Stimulated activated memory B cell treated with anti-CD40 and anti-IgM and Interleukin-4, amounts not matched to agents 10 μg/mL and 1 μg/mL and 100 μg/mL, for 72 hours (primary cell): ENCODE measurements around the gene OBI1.
"Not testable (repeated sequence)": the region's sequence is repeated elsewhere in the genome, so short reads cannot be mapped to it uniquely, and the experiment has no call there.

ENCODE experiments used
- ATAC-seq: fragments of 150-1000 bp; cut with Tn5 transposase; 2 replicates; pipeline ENCODE4 v1.10.0; 2021
- H3K27ac Mint-ChIP-seq: one replicate; pipeline ENCODE4 v1.8.0; 2022; ENCODE audit warnings: mild to moderate bottlenecking, mixed read lengths
- H3K27me3 Mint-ChIP-seq: one replicate; pipeline ENCODE4 v1.8.0; 2022; ENCODE audit warnings: mixed read lengths
- H3K36me3 Mint-ChIP-seq: one replicate; pipeline ENCODE4 v1.8.0; 2022; ENCODE audit warnings: mixed read lengths
- H3K4me1 Mint-ChIP-seq: one replicate; pipeline ENCODE4 v1.8.0; 2022; ENCODE audit warnings: mixed read lengths
- H3K4me3 Mint-ChIP-seq: one replicate; pipeline ENCODE4 v1.8.0; 2022; ENCODE audit warnings: mild to moderate bottlenecking, moderate library complexity, mixed read lengths
- H3K9me3 Mint-ChIP-seq: one replicate; pipeline ENCODE4 v1.8.0; 2022; ENCODE audit warnings: mixed read lengths

The OBI1 gene

DNA sequence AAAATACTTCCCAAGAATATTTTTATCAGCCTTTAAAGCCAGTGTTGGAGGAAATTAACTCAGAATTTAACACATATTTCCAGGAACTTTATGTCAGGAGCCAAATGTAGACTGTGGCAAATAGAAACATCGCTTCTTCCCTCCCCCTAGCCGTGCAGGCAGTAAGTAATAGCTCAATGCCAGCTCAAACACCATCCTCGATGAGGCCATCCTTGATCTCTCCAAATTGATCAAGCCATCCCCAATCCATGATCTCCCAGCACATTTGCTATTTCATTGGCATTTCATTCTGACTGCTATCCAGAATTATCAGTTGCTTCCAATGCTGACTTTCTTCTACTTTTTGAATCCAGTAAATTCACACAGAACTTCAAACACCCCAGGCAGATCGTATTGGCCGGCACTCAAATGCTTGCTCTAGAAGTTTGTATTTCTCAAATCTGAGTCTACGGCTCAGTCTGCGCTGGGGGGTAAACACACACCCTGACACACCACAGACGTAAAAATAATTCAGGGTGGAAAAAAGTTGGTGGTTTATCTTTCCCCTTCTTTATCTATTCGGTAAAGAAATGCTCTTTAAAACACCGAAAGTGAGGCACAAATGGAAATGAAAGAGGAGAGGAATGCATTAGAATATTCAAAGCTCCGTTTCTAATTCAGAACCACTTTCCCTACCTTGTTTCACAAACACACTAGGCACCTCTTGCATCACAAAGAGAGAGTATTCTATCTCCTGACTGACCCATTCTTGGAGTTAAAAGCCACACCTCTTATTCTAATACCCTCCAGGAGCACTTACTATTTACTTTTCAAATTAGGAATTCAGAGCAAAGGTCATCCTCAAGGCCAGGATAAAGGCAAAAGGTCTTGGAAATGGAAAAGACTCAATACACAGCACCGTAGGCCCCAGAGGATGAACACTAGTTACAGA, 991 bp downstream of the OBI1 start:
- H3K4me1 Mint-ChIP-seq, result peaks cover 35% of the 10 kb centered on the region
- H3K9me3 Mint-ChIP-seq, result no peaks in the 10 kb centered on the region
- peak overlapping the region; percentile 96 for H3K4me3 Mint-ChIP-seq
- peaks cover 10% of the 10 kb centered on the region for H3K36me3 Mint-ChIP-seq
- no peaks in the 10 kb centered on the region for H3K27me3 Mint-ChIP-seq
- ATAC-seq, result no peak
- H3K27ac Mint-ChIP-seq, result peak overlapping the region; percentile 87

DNA sequence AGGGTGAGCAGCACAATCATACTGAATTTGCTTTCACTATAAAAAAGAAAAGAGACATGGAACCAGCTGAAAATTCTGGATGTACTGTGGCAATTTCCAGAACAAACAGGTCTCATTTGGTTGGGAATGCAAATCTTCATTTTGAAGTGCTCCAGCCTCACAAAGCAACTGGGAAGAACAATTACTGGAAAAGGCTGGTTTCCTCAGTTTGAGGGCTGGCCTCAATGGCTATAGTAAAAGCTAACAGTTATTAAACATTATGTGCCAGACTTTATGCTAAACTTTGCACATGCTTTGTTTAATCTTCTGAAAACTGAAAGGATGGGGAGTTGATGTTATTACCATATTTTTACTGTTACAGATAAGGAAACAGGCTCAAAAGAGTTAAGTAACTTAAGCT, 3.0 kb downstream of the OBI1 start:
- no peak for ATAC-seq
- no peak overlapping the region for H3K4me3 Mint-ChIP-seq
- H3K27ac Mint-ChIP-seq, result no peak overlapping the region
- H3K27me3 Mint-ChIP-seq, result no peaks in the 10 kb centered on the region
- peaks cover 41% of the 10 kb centered on the region for H3K4me1 Mint-ChIP-seq
- peaks cover 10% of the 10 kb centered on the region for H3K36me3 Mint-ChIP-seq
- H3K9me3 Mint-ChIP-seq, result no peaks in the 10 kb centered on the region

- no peaks in the 10 kb centered on the region for H3K9me3 Mint-ChIP-seq
- H3K27me3 Mint-ChIP-seq, result no peaks in the 10 kb centered on the region
- H3K36me3 Mint-ChIP-seq, result peaks cover 10% of the 10 kb centered on the region
- no peak for ATAC-seq
- no peak overlapping the region for H3K4me3 Mint-ChIP-seq
- peaks cover 35% of the 10 kb centered on the region for H3K4me1 Mint-ChIP-seq
- H3K27ac Mint-ChIP-seq, result no peak overlapping the region
Measured at GRCh38 chr13:78655007-78655406, 3.9 kb downstream of the OBI1 start.

- no peak overlapping the region for H3K27ac Mint-ChIP-seq
- H3K9me3 Mint-ChIP-seq, result no peaks in the 10 kb centered on the region
- H3K4me3 Mint-ChIP-seq, result no peak overlapping the region
- H3K4me1 Mint-ChIP-seq, result peaks cover 23% of the 10 kb centered on the region
- H3K27me3 Mint-ChIP-seq, result no peaks in the 10 kb centered on the region
- no peak for ATAC-seq
- peaks cover 10% of the 10 kb centered on the region for H3K36me3 Mint-ChIP-seq
Measured at GRCh38 chr13:78652651-78653050, 6.3 kb downstream of the OBI1 start.

DNA sequence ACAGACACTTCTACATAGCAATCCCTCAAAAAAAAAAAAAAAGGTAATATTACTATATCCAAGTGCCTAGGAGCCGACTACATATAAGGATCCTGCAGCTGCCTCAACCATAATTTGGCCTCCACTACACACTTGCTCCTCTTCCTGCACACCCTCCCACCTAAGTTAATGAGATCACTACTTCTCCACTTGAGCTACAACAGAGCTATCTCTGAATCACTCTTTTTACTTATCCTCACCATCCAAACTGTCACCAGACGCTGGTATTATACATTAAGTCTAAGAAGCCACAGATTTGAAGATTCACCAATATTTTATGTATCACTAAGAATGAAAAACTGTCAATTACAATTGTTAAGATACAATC, 8.3 kb downstream of the OBI1 start:
- Mint-ChIP-seq H3K27ac (no peak overlapping the region), H3K4me1 (peaks cover 17% of the 10 kb centered on the region), H3K36me3 (peaks cover 10% of the 10 kb centered on the region), H3K9me3 (no peaks in the 10 kb centered on the region), H3K27me3 (no peaks in the 10 kb centered on the region), H3K4me3 (no peak overlapping the region)
- ATAC-seq, result no peak

GRCh38 chr13:78649997-78650716, 8.8 kb downstream of the OBI1 start:
- no peak overlapping the region for H3K27ac Mint-ChIP-seq
- H3K9me3 Mint-ChIP-seq, result no peaks in the 10 kb centered on the region
- no peak overlapping the region for H3K4me3 Mint-ChIP-seq
- peaks cover 4% of the 10 kb centered on the region for H3K36me3 Mint-ChIP-seq
- no peaks in the 10 kb centered on the region for H3K27me3 Mint-ChIP-seq
- H3K4me1 Mint-ChIP-seq, result peaks cover 12% of the 10 kb centered on the region
- no peak for ATAC-seq

DNA sequence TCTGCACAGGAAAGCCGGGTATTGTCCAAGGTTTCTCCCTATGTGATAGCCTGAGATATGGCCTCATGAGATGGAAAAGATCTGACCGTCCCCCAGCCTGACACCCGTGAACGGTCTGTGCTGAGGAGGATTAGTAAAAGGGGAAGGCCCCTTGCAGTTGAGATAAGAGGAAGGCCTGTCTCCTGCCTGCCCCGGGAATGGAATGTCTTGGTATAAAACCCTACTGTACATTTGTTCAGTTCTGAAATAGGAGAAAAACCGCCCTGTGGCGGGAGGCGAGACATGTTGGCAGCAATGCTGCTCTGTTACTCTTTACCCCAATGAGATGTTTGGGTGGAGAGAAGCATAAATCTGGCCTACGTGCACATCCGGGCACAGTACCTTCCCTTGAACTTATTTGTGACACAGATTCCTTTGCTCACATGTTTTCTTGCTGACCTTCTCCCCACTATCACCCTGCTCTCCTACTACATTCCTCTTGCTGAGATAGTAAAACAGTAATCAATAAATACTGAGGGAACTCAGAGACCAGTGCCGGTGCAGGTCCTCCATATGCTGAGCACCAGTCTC, 11.8 kb downstream of the OBI1 start:
- H3K9me3 Mint-ChIP-seq, H3K27me3 Mint-ChIP-seq, H3K4me1 Mint-ChIP-seq, ATAC-seq, H3K4me3 Mint-ChIP-seq, H3K27ac Mint-ChIP-seq: not testable (repeated sequence)
- peaks cover 17% of the 10 kb centered on the region for H3K36me3 Mint-ChIP-seq

GRCh38 chr13:78638216-78638615, 20.7 kb downstream of the OBI1 start:
- no peaks in the 10 kb centered on the region for H3K27me3 Mint-ChIP-seq
- no peak overlapping the region for H3K27ac Mint-ChIP-seq
- H3K4me3 Mint-ChIP-seq, result no peak overlapping the region
- no peaks in the 10 kb centered on the region for H3K9me3 Mint-ChIP-seq
- no peaks in the 10 kb centered on the region for H3K4me1 Mint-ChIP-seq
- peaks cover 62% of the 10 kb centered on the region for H3K36me3 Mint-ChIP-seq
- ATAC-seq, result no peak

DNA sequence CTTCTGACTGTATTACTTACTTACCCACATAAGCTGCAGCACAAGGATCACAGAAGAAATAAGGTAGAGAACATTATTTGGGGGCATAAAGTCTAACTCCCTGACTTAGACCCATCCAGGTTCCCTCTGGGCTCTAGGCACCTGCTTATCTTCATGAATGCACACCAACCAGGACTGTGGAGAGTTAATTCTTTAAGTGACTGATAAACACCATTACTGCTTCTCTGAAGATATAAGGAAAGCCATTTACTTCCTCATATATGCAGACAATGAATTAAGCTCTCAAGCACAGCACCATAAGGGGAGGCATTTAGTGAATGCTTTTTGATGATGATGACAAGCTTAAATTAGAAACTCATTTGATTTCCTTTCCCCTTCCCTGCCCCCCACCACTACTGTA, 22.5 kb downstream of the OBI1 start:
- Mint-ChIP-seq H3K27me3 (no peaks in the 10 kb centered on the region), H3K4me1 (no peaks in the 10 kb centered on the region), H3K9me3 (no peaks in the 10 kb centered on the region), H3K36me3 (peaks cover 74% of the 10 kb centered on the region), H3K4me3 (no peak overlapping the region), H3K27ac (no peak overlapping the region)
- ATAC-seq, result no peak

DNA sequence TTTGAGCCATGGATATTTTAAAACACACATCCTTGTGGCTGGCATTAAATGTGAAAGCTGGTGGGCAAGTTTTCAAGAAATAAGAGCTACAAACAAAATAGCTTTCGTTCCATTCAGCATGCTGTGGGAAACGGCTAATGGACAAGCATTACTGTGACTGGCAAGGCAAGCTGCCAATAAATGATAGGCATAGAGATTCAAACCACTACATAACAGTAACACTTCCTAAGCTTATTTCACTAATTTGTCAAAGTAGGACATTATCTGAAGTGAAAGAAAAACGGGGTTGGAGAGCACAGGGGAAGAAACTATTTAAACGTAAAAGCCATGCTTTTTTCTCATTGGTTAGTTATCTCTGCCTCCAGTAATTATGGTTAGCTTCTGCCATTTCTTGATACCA, 26.0 kb downstream of the OBI1 start:
- H3K9me3 Mint-ChIP-seq, result no peaks in the 10 kb centered on the region
- no peaks in the 10 kb centered on the region for H3K4me1 Mint-ChIP-seq
- peaks cover 86% of the 10 kb centered on the region for H3K36me3 Mint-ChIP-seq
- no peak for ATAC-seq
- no peaks in the 10 kb centered on the region for H3K27me3 Mint-ChIP-seq
- no peak overlapping the region for H3K4me3 Mint-ChIP-seq
- H3K27ac Mint-ChIP-seq, result no peak overlapping the region

GRCh38 chr13:78631077-78631476, 27.9 kb downstream of the OBI1 start:
- H3K36me3 Mint-ChIP-seq, result peaks cover 90% of the 10 kb centered on the region
- no peaks in the 10 kb centered on the region for H3K27me3 Mint-ChIP-seq
- no peak overlapping the region for H3K27ac Mint-ChIP-seq
- H3K4me1 Mint-ChIP-seq, result no peaks in the 10 kb centered on the region
- no peak overlapping the region for H3K4me3 Mint-ChIP-seq
- no peak for ATAC-seq
- no peaks in the 10 kb centered on the region for H3K9me3 Mint-ChIP-seq

GRCh38 chr13:78630511-78630910, 28.4 kb downstream of the OBI1 start:
- Mint-ChIP-seq H3K9me3 (no peaks in the 10 kb centered on the region), H3K27ac (no peak overlapping the region), H3K36me3 (peaks cover 91% of the 10 kb centered on the region), H3K4me1 (peaks cover 1% of the 10 kb centered on the region), H3K27me3 (no peaks in the 10 kb centered on the region), H3K4me3 (no peak overlapping the region)
- ATAC-seq, result no peak

- ATAC-seq, result no peak
- Mint-ChIP-seq H3K27me3 (no peaks in the 10 kb centered on the region), H3K4me3 (no peak overlapping the region), H3K9me3 (no peaks in the 10 kb centered on the region), H3K36me3 (peaks cover 78% of the 10 kb centered on the region), H3K27ac (no peak overlapping the region), H3K4me1 (peaks cover 5% of the 10 kb centered on the region)
Measured at GRCh38 chr13:78625384-78625783, 33.6 kb downstream of the OBI1 start.

- peaks cover 69% of the 10 kb centered on the region for H3K36me3 Mint-ChIP-seq
- H3K4me3 Mint-ChIP-seq, result no peak overlapping the region
Measured at GRCh38 chr13:78623132-78623531, 35.8 kb downstream of the OBI1 start.

DNA sequence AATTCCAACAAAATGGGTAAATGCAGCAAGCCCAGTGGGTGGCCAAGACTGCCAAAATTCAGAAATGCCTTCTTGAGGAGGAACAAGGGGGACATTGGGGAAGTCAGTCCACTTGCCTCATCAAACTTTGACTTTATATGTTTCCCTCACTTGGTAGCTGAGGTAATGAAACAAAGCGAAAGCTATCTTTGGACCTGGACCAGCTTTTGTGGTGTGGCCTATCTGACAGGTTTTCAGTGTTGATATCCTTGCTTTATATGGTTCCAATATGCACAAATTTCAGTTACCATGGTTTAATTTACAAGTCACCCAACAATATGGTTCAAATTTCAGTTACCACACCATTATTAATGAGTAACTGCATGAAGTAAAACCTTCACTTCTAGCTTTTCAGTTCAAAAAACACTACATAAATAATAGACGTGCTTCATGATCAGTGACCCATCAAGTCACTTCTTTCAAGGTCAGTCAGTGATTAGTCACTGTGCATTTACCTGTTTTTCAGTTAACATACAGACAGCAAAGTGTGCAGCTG, 38.0 kb downstream of the OBI1 start:
- H3K9me3 Mint-ChIP-seq, result no peaks in the 10 kb centered on the region
- H3K27me3 Mint-ChIP-seq, result no peaks in the 10 kb centered on the region
- H3K4me3 Mint-ChIP-seq, result no peak overlapping the region
- ATAC-seq, result no peak
- peaks cover 71% of the 10 kb centered on the region for H3K36me3 Mint-ChIP-seq
- H3K4me1 Mint-ChIP-seq, result peaks cover 5% of the 10 kb centered on the region
- no peak overlapping the region for H3K27ac Mint-ChIP-seq

More at GRCh38 chr13:78623132-78623531, 35.8 kb downstream of the OBI1 start:
- H3K27me3 Mint-ChIP-seq, result no peaks in the 10 kb centered on the region
- H3K27ac Mint-ChIP-seq, result no peak overlapping the region
- H3K9me3 Mint-ChIP-seq, result no peaks in the 10 kb centered on the region
- peaks cover 5% of the 10 kb centered on the region for H3K4me1 Mint-ChIP-seq
- ATAC-seq, result no peak
